Testis (tissue), 3 donors: Measurements from ENCODE around the gene MICB. TPM values are rescaled to one million over a fixed set of nuclear protein-coding genes. Genes with fewer than 3 reads are reported as not detected.

Source experiments
- DNase-seq: peaks from one replicate; pipeline ENCODE4 v3.0.0-alpha.2; 2019
- H3K27ac ChIP-seq, 2 donors: fragments of 200-600 bp; sonication (generic); one replicate each; pipeline ENCODE4 v1.5.1; 2019
- H3K27me3 ChIP-seq: fragments of 200-600 bp; sonication (generic); one replicate; pipeline ENCODE4 v1.5.1; 2019
- H3K36me3 ChIP-seq: fragments of 200-600 bp; sonication (generic); one replicate; pipeline ENCODE4 v1.5.1; 2017; ENCODE audit warnings: low read depth; ENCODE audit errors: missing control alignments
- H3K4me1 ChIP-seq: fragments of 200-600 bp; sonication (generic); one replicate; pipeline ENCODE4 v1.5.1; 2019
- H3K4me3 ChIP-seq, 2 donors: fragments of 200-600 bp; sonication (generic); one replicate each; pipeline ENCODE4 v1.5.1; 2017 to 2019
- H3K9me3 ChIP-seq: fragments of 200-600 bp; sonication (generic); one replicate; pipeline ENCODE4 v1.5.1; 2017
- CTCF ChIP-seq, 3 experiments: fragments of 450-650 bp in 2 of 3; fragments of 200-600 bp in 1 of 3; sonication (generic) in 1 of 3; IDR thresholded peaks; one replicate each; pipeline ENCODE4 v1.5.1; 2016 to 2019; ENCODE audit warnings: antibody characterized with exemption in 3 of 3, mild to moderate bottlenecking in 2 of 3, moderate library complexity in 1 of 3
- POLR2A ChIP-seq: fragments of 450-650 bp; IDR thresholded peaks from one replicate; pipeline ENCODE4 v1.6.1; 2017; ENCODE audit warnings: antibody characterized with exemption, mild to moderate bottlenecking, moderate library complexity
- WGBS, 2 donors: methylation state at CpG; one replicate each; pipeline ENCODE4 v1.1.5; 2018; 5-methylcytosine and 5-hydroxymethylcytosine counted together
- intact Hi-C: fragments of 100-400 bp; cut with DNase I; formaldehyde crosslinking; loops from one replicate; pipeline ENCODE4 v1.15.1; 2023; ENCODE audit warnings: low total_unique reads
- polyA plus RNA-seq: library from polyadenylated mRNA; stranded (reverse); fragments of 350-450 nt; fragmentation: Illumina TruSeq; extraction: RNeasy Lipid Tissue Mini Kit (QIAGEN cat#74804); gene quantifications from one replicate; pipeline ENCODE4 v1.2.3, GENCODE V29; 2014; ENCODE audit warnings: low read depth, low replicate concordance; ENCODE audit not compliant: insufficient read depth
- total RNA-seq, 2 donors: library from RNA; depleted of rRNA; stranded (reverse); fragments of >200 nt; gene quantifications; one replicate each; pipeline ENCODE4 v1.2.3, GENCODE V29; 2016

MICB gene
- total and polyA plus RNA-seq, 3 donors from 2014 or later: 4.1 to 5.4 (median 4.4) TPM

DNA sequence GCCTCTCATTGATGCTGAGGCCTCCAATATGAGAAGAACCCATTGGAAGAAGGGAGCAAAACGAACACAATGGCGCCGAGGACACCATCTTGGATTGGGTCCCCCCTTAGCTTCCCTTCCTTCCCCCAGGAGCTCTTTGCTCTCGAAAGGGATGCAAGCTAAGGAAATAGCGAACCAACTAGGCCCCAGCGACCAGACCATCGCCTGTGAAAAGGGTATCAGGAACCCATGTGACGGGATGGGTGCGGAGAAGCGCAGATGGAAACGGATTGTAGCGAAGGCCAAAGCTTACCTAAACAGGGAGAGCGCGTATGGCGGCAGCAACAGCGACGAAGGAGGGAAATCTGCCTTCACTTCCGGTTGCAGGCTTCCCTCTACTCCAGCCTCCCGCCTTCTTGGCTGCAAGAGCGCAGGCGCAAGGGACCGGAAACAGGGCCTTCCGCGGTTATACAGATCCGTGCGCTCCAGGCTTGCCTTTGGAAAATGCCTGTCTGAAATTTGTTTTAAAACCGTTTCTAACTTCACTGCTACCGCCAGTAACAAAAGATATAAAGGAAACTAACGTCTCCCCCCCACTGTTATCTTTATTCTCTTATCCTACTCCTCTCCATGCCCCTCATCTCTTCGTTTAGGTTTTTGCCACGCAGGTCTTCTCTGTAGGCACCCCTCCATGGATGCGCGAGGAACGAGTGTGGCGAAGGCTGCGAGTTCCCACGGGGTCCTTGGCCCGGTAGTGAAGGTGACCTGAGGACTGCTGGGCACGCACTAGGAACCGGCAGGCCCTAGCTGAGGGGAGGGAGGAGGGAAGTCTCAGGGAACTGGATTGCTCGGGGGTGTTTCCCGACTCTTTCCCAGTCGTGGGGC, 43.9 kb downstream of the MICB start, which contains the start of gene DDX39B:
DDX39B (minus strand) TSS at position 346 of the 864 bp plus-strand sequence. CDS start 1,471 bp downstream, outside the sequence.
- Histone ChIP-seq H3K27ac (peak within 1 kb of the TSS; percentile 94 to 97), H3K27me3 (no peaks in the 10 kb centered on the region), H3K9me3 (no peaks in the 10 kb centered on the region), H3K4me1 (peaks cover 27% of the 10 kb centered on the region), H3K4me3 (peak within 1 kb of the TSS; percentile 77 to 83), H3K36me3 (no peaks in the 10 kb centered on the region)
- DNase-seq: peak; percentile 97
- intact Hi-C loops: loop anchor here (10.0 kb wide), 1 partner anchor 53 kb away; the partner anchor contains the start of gene NCR3
- WGBS, 2 donors: 1% methylated on average over 36 to 43 of the region's 43 CpGs
- TF ChIP-seq POLR2A (peak; percentile 29), CTCF (IDR thresholded peaks at IDR 0.05) (no peak)

GRCh38 chr6:31543639-31544038, 45.7 kb downstream of the MICB start:
- Histone ChIP-seq H3K4me1 (peaks cover 36% of the 10 kb centered on the region), H3K27ac (no peak overlapping the region)

GRCh38 chr6:31544676-31545075, 46.7 kb downstream of the MICB start:
- H3K9me3 ChIP-seq: no peaks in the 10 kb centered on the region
- H3K27me3 ChIP-seq: no peaks in the 10 kb centered on the region
- H3K4me1 ChIP-seq: peaks cover 32% of the 10 kb centered on the region
- no peak overlapping the region for H3K27ac ChIP-seq
- H3K36me3 ChIP-seq: no peaks in the 10 kb centered on the region
- H3K4me3 ChIP-seq: no peak overlapping the region
- intact Hi-C loops: loop anchor here (10.0 kb wide), 1 partner anchor 50 kb away; the partner anchor contains the start of gene NCR3
- DNase-seq: no peak
- TF ChIP-seq POLR2A: no peak
- no peak for TF ChIP-seq CTCF (IDR thresholded peaks at IDR 0.05)
- WGBS, 2 donors: 69 to 77% methylated on average over 2 of the region's 2 CpGs

More at GRCh38 chr6:31543639-31544038, 45.7 kb downstream of the MICB start:
- Histone ChIP-seq H3K27me3 (no peaks in the 10 kb centered on the region), H3K9me3 (no peaks in the 10 kb centered on the region), H3K36me3 (no peaks in the 10 kb centered on the region), H3K4me3 (no peak overlapping the region)
- TF ChIP-seq POLR2A (no peak), CTCF (IDR thresholded peaks at IDR 0.05) (no peak)
- DNase-seq: no peak
- intact Hi-C loops: loop anchor here (10.0 kb wide), 1 partner anchor 51 kb away; the partner anchor contains the start of gene NCR3
- WGBS, 2 donors: 89 to 93% methylated on average over 6 of the region's 6 CpGs

- no peaks in the 10 kb centered on the region for H3K36me3 ChIP-seq
- H3K4me3 ChIP-seq: no peak overlapping the region
- no peak for DNase-seq
- H3K4me1 ChIP-seq: peaks cover 26% of the 10 kb centered on the region
- WGBS, 2 donors: 74 to 78% methylated on average over 7 of the region's 7 CpGs
- H3K27ac ChIP-seq: no peak overlapping the region
- no peaks in the 10 kb centered on the region for H3K9me3 ChIP-seq
- TF ChIP-seq CTCF (IDR thresholded peaks at IDR 0.05): no peak
- no peak for TF ChIP-seq POLR2A
- intact Hi-C loops: loop anchor here (10.0 kb wide), 1 partner anchor 50 kb away; the partner anchor contains the start of gene NCR3
- no peaks in the 10 kb centered on the region for H3K27me3 ChIP-seq
Measured at GRCh38 chr6:31545291-31545690, 47.3 kb downstream of the MICB start.
